Activated CD8-positive, alpha-beta memory T cell treated with anti-CD3 and anti-CD28 coated beads, Interleukin-2, amount 10 ng/mL, durations not matched to agents 7 days and 5 days (primary cell): ENCODE measurements around the gene TMEM63C. TPM values are rescaled to one million over a fixed set of nuclear protein-coding genes. Genes with fewer than 3 reads are reported as not detected.

ENCODE experiments used
- ATAC-seq: fragments of 150-1000 bp; cut with Tn5 transposase; one replicate; pipeline ENCODE4 v1.10.0; 2021; ENCODE audit warnings: moderate library complexity
- CTCF ChIA-PET: fragments of 350-600 bp; sonication (Branson Sonifier 250); formaldehyde crosslinking; loops from one replicate; lab custom pipeline; 2021; ENCODE audit warnings: antibody characterized with exemption; lab: Charles Lee
- DNase-seq: peaks from one replicate; pipeline ENCODE4 v3.0.0-alpha.2; 2020
- H3K27ac Mint-ChIP-seq: one replicate; pipeline ENCODE4 v1.8.0; 2021; ENCODE audit warnings: mild to moderate bottlenecking, mixed read lengths
- H3K27me3 Mint-ChIP-seq: one replicate; pipeline ENCODE4 v1.8.0; 2021; ENCODE audit warnings: mixed read lengths
- H3K36me3 Mint-ChIP-seq: one replicate; pipeline ENCODE4 v1.8.0; 2021; ENCODE audit warnings: mild to moderate bottlenecking, mixed read lengths
- H3K4me1 Mint-ChIP-seq: one replicate; pipeline ENCODE4 v1.8.0; 2021; ENCODE audit warnings: mixed read lengths
- H3K4me3 Mint-ChIP-seq: one replicate; pipeline ENCODE4 v1.8.0; 2021; ENCODE audit warnings: mild to moderate bottlenecking, moderate library complexity, mixed read lengths
- H3K9me3 Mint-ChIP-seq: one replicate; pipeline ENCODE4 v1.8.0; 2022; ENCODE audit warnings: low read depth, mixed read lengths
- total RNA-seq, 2 experiments: library from RNA; stranded (reverse); gene quantifications; one replicate each; pipeline ENCODE4 v1.2.3, GENCODE V29; 2021

The TMEM63C gene
- total RNA-seq, 2 experiments from 2014 or later: 0.14 to 0.50 TPM

GRCh38 chr14:77208291-77208978, 26.8 kb downstream of the TMEM63C start:
- no peak overlapping the region for H3K4me3 Mint-ChIP-seq
- no peaks in the 10 kb centered on the region for H3K36me3 Mint-ChIP-seq
- H3K27me3 Mint-ChIP-seq: no peaks in the 10 kb centered on the region
- no peak overlapping the region for H3K27ac Mint-ChIP-seq
- ATAC-seq: peak; percentile 57
- CTCF ChIA-PET: no interaction called here
- no peaks in the 10 kb centered on the region for H3K4me1 Mint-ChIP-seq
- DNase-seq: peak; percentile 72
- H3K9me3 Mint-ChIP-seq: no peaks in the 10 kb centered on the region

DNA sequence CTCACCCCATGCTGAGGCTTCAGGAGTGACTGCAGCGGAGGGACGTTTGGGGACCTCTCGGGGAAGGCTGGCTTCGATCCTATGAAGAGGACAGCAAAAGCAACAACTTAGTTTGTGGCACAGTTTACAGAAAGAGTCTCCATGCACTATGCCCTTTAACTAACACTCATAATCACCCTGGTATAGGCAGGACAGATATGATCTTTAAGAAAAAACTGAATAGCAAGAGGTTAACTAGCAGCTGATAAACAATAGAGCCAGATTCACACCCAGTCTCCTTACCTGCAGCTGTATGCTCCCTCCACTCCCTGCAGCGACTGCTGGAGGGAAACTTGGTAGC, 27.4 kb downstream of the TMEM63C start:
- Mint-ChIP-seq H3K9me3 (no peaks in the 10 kb centered on the region), H3K36me3 (no peaks in the 10 kb centered on the region), H3K27me3 (peaks cover under 1% of the 10 kb centered on the region), H3K4me1 (no peaks in the 10 kb centered on the region), H3K27ac (no peak overlapping the region), H3K4me3 (no peak overlapping the region)
- ATAC-seq: no peak
- DNase-seq: no peak
- CTCF ChIA-PET: no interaction called here

DNA sequence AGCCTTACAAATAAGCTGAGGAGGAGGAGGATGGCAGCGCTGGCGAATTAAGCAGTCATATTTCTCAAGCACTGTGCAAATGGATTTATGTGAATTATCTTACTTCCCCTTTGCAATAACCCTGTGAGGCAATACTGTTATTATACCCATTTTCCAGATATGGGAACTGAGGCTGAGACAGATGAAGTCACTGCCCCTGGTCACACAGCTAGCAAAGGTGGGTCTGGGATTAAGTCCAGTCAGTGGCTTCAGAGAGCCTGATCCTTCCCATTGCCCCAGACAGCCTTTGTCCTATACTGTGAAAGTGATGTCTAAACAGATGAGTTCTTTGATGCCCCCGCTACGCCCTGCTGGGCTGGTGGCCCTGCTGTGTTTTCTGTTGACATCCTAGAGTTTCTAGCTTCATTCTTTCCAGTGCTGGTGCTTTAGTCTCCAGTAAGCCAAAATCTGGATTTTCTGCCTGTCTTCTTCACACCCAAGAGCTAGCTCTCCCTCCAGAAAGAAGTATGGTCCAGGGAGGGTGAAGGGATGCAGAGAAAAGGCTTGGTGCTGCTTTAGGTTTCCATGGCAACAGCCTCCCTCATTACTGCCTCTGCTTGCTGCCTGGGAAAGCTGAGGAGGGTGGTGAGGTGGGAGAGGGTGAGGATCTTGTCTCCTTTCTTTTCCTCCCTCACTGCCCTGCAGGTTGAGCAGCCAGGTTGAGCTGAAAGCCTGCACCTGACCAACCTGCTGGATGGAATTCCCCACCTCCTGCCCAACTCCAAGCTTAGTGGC, 30.7 kb downstream of the TMEM63C start:
- H3K4me3 Mint-ChIP-seq: no peak overlapping the region
- peaks cover 8% of the 10 kb centered on the region for H3K27me3 Mint-ChIP-seq
- no peaks in the 10 kb centered on the region for H3K4me1 Mint-ChIP-seq
- H3K36me3 Mint-ChIP-seq: no peaks in the 10 kb centered on the region
- ATAC-seq: no peak
- CTCF ChIA-PET: interaction anchor here (0.8 to 1.8 kb wide), 3 partner anchors 19 to 63 kb away, joined by 3 to 11 read pairs (median 3); no protein-coding TSS in a partner anchor
- no peak for DNase-seq
- no peak overlapping the region for H3K27ac Mint-ChIP-seq
- H3K9me3 Mint-ChIP-seq: no peaks in the 10 kb centered on the region

DNA sequence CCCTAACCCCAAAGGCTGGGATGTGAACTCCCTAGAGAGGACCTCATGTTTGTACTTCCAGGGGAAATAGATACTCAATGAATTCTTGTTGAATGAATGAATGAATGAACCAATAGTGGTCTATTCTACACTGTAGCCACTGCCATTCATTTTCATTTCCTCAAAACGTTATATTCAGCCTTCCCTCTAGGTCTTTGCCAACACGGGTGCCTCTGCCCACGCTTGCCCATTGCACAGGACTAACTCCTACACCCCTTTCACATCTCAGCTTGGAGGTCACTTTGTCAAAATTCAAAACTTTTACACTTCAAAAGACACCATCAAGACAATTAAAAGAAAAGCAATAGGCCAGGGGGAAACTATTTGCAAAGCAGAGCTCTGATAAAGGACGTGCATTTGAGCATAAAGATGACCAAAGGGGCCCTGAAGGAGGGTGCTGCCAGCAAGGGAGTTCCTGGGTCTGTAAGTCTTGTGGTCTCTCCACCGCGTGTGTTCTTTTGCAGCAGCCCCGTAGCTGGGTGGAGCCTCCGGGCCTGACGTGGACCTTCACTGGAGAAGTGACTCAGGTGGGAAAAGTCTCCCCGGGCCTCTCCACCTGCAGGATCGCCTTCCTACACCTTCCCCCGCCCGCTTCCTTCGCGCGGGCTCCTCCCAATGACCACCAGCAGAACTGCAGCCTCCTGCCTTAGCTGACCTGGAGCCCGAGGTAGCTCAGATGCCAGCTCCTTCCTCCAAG, 31.5 kb downstream of the TMEM63C start:
- Mint-ChIP-seq H3K4me3 (no peak overlapping the region), H3K36me3 (no peaks in the 10 kb centered on the region), H3K27ac (no peak overlapping the region), H3K4me1 (no peaks in the 10 kb centered on the region), H3K9me3 (no peaks in the 10 kb centered on the region), H3K27me3 (peaks cover 8% of the 10 kb centered on the region)
- DNase-seq: peak; percentile 57
- CTCF ChIA-PET: interaction anchor here (0.9 to 1.8 kb wide), 5 partner anchors 9 to 61 kb away, joined by 3 to 11 read pairs (median 4); no protein-coding TSS in a partner anchor
- ATAC-seq: peak; percentile 84

- no peak for ATAC-seq
These were observed 32.0 kb downstream of the TMEM63C start for GRCh38 chr14:77213679-77214016.

DNA sequence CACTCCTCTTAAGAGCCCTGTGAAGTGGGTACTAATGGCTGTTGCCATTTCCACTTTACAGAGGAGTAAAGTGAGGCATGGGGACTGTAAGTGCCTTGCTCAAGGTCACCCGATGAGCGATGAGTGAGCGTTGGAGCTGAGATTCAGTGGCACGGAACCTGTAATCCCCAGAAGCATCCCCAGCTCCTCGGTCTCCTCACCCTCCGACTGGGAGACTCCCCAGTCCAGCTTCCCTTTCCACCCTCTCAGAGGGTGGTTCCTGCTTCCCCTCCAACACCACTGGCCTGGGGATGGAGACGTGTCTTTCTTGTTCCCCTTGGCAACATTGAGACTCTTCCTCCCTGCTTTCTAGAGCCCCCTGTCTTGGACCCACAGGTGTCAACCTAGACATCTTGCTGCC, 32.6 kb downstream of the TMEM63C start:
- Mint-ChIP-seq H3K36me3 (no peaks in the 10 kb centered on the region), H3K4me3 (no peak overlapping the region), H3K9me3 (no peaks in the 10 kb centered on the region), H3K27me3 (peaks cover 8% of the 10 kb centered on the region), H3K4me1 (no peaks in the 10 kb centered on the region), H3K27ac (no peak overlapping the region)
- CTCF ChIA-PET: interaction anchor here (1.3 kb wide), 1 partner anchor 60 kb away, joined by 4 read pairs; no protein-coding TSS in a partner anchor
- DNase-seq (no peak), ATAC-seq (no peak)

More at GRCh38 chr14:77213679-77214016, 32.0 kb downstream of the TMEM63C start:
- Mint-ChIP-seq H3K27me3 (peaks cover 8% of the 10 kb centered on the region), H3K36me3 (no peaks in the 10 kb centered on the region), H3K4me3 (no peak overlapping the region), H3K27ac (no peak overlapping the region), H3K9me3 (no peaks in the 10 kb centered on the region), H3K4me1 (no peaks in the 10 kb centered on the region)
- DNase-seq: no peak
- CTCF ChIA-PET: interaction anchor here (0.9 to 1.8 kb wide), 4 partner anchors 9 to 62 kb away, joined by 3 to 11 read pairs (median 4); no protein-coding TSS in a partner anchor

DNA sequence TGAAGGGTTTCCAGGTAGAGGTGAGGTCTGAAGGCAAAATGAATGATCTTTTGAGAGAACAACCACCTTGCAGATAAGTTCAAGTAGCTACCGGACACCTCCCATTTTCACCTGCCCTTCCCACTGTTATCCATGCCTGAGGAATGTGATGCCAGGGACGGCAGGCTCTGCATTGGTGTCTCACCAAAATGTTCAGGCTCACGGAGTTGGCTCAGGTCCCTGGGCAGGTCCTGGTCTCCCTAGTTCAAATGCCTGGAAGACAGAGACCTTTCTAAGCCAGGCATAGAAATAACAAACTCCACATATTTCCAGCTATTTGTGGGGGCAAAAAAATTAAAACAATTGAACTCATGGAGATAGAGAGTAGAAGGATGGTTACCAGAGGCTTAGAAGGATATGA, 36.0 kb downstream of the TMEM63C start:
- CTCF ChIA-PET: no interaction called here

DNA sequence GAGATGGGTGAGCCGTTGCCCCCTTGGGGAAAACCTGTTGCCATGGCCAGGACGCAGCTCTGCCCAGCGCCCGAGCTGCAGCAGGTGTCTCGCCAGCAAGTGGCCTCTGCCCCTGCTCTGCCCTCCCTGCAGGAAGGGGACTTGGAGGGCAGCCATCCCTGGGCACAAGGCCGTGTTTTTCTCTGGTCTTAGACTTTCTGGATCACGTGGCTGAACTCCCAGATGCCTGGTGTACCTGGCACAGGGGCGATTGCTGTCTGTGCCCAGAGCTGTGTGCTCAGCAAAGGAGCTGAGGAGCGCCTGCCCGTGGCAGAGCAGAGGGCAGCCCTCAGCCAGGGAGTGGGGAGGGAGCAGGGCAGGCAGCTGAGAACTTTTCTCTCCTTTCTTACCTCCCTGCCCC, 38.0 kb downstream of the TMEM63C start:
- peaks cover 4% of the 10 kb centered on the region for H3K27me3 Mint-ChIP-seq
- ATAC-seq: no peak
- no peaks in the 10 kb centered on the region for H3K4me1 Mint-ChIP-seq
- CTCF ChIA-PET: no interaction called here
- DNase-seq: no peak
- H3K36me3 Mint-ChIP-seq: no peaks in the 10 kb centered on the region
- H3K27ac Mint-ChIP-seq: no peak overlapping the region
- no peak overlapping the region for H3K4me3 Mint-ChIP-seq
- H3K9me3 Mint-ChIP-seq: no peaks in the 10 kb centered on the region

More for the DNA sequence above, 36.0 kb downstream of the TMEM63C start:
- no peak overlapping the region for H3K27ac Mint-ChIP-seq
- ATAC-seq (no peak), DNase-seq (no peak)
- no peak overlapping the region for H3K4me3 Mint-ChIP-seq
- H3K36me3 Mint-ChIP-seq: no peaks in the 10 kb centered on the region
- no peaks in the 10 kb centered on the region for H3K9me3 Mint-ChIP-seq
- no peaks in the 10 kb centered on the region for H3K4me1 Mint-ChIP-seq
- peaks cover 8% of the 10 kb centered on the region for H3K27me3 Mint-ChIP-seq

DNA sequence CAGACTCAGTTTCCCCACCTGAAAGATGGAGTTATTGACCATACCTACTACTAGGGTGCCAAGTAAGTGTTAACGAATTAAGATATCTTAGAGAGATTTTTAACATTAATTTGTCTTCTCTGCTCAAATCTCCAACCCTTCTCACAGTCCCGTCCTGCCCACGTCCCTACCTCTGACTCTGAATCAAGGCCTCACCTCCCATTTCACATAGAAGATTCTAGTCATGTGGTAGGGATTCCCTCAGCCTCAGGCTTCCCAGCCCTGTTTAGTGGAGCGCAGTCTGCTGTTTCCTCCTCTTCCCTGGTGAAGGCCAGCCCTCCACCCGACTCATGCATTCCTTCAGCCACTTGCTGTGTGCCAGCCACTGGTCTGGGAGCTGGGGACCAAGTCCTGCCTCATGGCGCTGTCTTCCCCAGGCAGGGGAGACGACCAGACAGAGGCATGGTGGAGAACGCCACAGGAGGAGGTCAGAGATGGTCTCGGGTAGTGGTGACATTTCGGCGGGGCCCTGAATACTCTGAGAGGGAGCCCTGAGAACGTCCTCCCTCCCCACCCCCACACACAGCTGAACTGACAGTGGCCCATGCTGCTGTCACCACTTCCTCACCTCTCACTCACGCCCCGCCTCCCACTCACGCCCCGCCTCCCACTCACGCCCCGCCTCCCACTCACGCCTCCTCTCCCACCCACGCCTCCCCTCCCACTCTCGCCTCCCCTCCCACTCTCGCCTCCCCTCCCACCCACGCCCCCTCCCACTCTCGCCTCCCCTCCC, 38.8 kb downstream of the TMEM63C start:
- H3K27ac Mint-ChIP-seq: no peak overlapping the region
- H3K4me3 Mint-ChIP-seq: no peak overlapping the region
- ATAC-seq (no peak), DNase-seq (no peak)
- H3K36me3 Mint-ChIP-seq: no peaks in the 10 kb centered on the region
- CTCF ChIA-PET: no interaction called here
- H3K4me1 Mint-ChIP-seq: no peaks in the 10 kb centered on the region
- peaks cover 3% of the 10 kb centered on the region for H3K27me3 Mint-ChIP-seq
- no peaks in the 10 kb centered on the region for H3K9me3 Mint-ChIP-seq

DNA sequence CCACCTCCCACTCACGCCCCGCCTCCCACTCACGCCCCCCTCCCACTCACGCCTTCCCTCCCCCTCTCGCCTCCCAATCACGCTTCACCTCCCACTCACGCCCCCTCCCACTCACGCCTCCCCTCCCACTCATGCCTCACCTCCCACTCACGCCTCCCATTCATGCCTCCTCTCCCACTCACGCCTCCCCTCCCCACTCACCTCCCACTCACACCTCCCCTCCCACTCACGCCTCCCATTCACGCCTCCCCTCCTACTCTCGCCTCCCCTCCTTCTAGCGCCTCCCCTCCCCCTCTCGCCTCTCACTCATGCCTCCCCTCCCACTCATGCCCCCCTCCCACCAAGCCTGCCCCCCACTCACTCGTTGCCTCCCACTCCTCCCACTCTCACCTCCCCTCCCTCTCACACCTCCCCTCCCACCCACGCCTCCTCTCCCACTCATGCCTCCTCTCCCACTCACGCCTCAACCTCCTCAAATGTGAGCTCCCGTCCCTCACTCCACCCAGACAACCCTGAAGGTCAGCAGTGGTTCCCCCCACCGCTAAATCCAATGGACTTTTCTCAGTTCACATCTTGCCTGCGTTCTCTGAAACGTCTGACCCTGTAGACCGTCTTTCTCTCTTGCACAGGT, 39.8 kb downstream of the TMEM63C start:
- DNase-seq: no peak
- no peaks in the 10 kb centered on the region for H3K9me3 Mint-ChIP-seq
- H3K4me3 Mint-ChIP-seq: no peak overlapping the region
- no peaks in the 10 kb centered on the region for H3K36me3 Mint-ChIP-seq
- CTCF ChIA-PET: no interaction called here
- no peak for ATAC-seq
- H3K4me1 Mint-ChIP-seq: no peaks in the 10 kb centered on the region
- H3K27me3 Mint-ChIP-seq: peaks cover 3% of the 10 kb centered on the region
- H3K27ac Mint-ChIP-seq: no peak overlapping the region

GRCh38 chr14:77222546-77223225, 41.1 kb downstream of the TMEM63C start:
- no peaks in the 10 kb centered on the region for H3K9me3 Mint-ChIP-seq
- ATAC-seq (no peak), DNase-seq (no peak)
- H3K27ac Mint-ChIP-seq: no peak overlapping the region
- H3K4me3 Mint-ChIP-seq: no peak overlapping the region
- CTCF ChIA-PET: no interaction called here
- no peaks in the 10 kb centered on the region for H3K27me3 Mint-ChIP-seq
- no peaks in the 10 kb centered on the region for H3K4me1 Mint-ChIP-seq
- H3K36me3 Mint-ChIP-seq: no peaks in the 10 kb centered on the region

- CTCF ChIA-PET: no interaction called here
- Mint-ChIP-seq H3K4me1 (no peaks in the 10 kb centered on the region), H3K36me3 (no peaks in the 10 kb centered on the region), H3K9me3 (no peaks in the 10 kb centered on the region), H3K27me3 (no peaks in the 10 kb centered on the region), H3K27ac (no peak overlapping the region), H3K4me3 (no peak overlapping the region)
- no peak for ATAC-seq
- DNase-seq: no peak
These were observed 42.6 kb downstream of the TMEM63C start for GRCh38 chr14:77224212-77224611.
